Liver (tissue), 3 donors: Measurements from ENCODE around the gene AAK1.

ENCODE experiments used
- EGR1 ChIP-seq, 2 donors: IDR thresholded peaks; 2 replicates each; pipeline ENCODE4 v1.6.1; 2016 to 2018; ENCODE audit warnings: antibody characterized with exemption in 2 of 2, low read depth in 2 of 2
- FOXA1 ChIP-seq: IDR thresholded peaks from 2 replicates; pipeline ENCODE4 v1.6.1; 2016; ENCODE audit warnings: antibody characterized with exemption
- GABPA ChIP-seq, 2 donors: IDR thresholded peaks in 1 of 2; conservative IDR thresholded peaks in 1 of 2; 2 replicates each; pipeline ENCODE4 v1.6.1; 2016; ENCODE audit warnings: antibody characterized with exemption in 2 of 2, mild to moderate bottlenecking in 1 of 2, moderate library complexity in 1 of 2
- JUND ChIP-seq, 2 donors: IDR thresholded peaks; 2 replicates each; pipeline ENCODE4 v1.6.1; 2016; ENCODE audit warnings: antibody characterized with exemption in 2 of 2
- RAD21 ChIP-seq, 2 donors: IDR thresholded peaks; 2 replicates each; pipeline ENCODE4 v1.6.1; 2016; ENCODE audit warnings: antibody characterized with exemption in 2 of 2, mild to moderate bottlenecking in 2 of 2
- RXRA ChIP-seq, 2 donors: IDR thresholded peaks; 2 replicates each; pipeline ENCODE4 v1.6.1; 2017 to 2018; ENCODE audit warnings: antibody characterized with exemption in 2 of 2, mild to moderate bottlenecking in 1 of 2
- SP1 ChIP-seq: IDR thresholded peaks from 2 replicates; pipeline ENCODE4 v1.6.1; 2018; ENCODE audit warnings: antibody characterized with exemption, mild to moderate bottlenecking
- TAF1 ChIP-seq: conservative IDR thresholded peaks from 2 replicates; pipeline ENCODE4 v1.6.1; 2016; ENCODE audit warnings: antibody characterized with exemption, mild to moderate bottlenecking
- YY1 ChIP-seq: IDR thresholded peaks from 2 replicates; pipeline ENCODE4 v1.6.1; 2016; ENCODE audit warnings: antibody characterized with exemption, mild to moderate bottlenecking
- TF ChIP-seq, protein P1 (sequence below): fragments of 150-350 bp; IDR thresholded peaks from 2 replicates; pipeline ENCODE4 v1.5.1; 2017; ENCODE audit warnings: improper control_type of control experiment, low read depth, low read length; ENCODE audit not compliant: missing input control
- TF ChIP-seq, protein P2 (sequence below): IDR thresholded peaks from 2 replicates; pipeline ENCODE4 v1.6.1; 2016; ENCODE audit warnings: antibody characterized with exemption, mild to moderate bottlenecking
- TF ChIP-seq, protein P3 (sequence below): IDR thresholded peaks from 2 replicates; pipeline ENCODE4 v1.6.1; 2016; ENCODE audit warnings: antibody characterized with exemption
- TF ChIP-seq, protein P4 (sequence below): IDR thresholded peaks from 2 replicates; pipeline ENCODE4 v1.6.1; 2016; ENCODE audit warnings: antibody characterized with exemption
- donor health status: healthy.
- donor health status: healthy.

DNA sequence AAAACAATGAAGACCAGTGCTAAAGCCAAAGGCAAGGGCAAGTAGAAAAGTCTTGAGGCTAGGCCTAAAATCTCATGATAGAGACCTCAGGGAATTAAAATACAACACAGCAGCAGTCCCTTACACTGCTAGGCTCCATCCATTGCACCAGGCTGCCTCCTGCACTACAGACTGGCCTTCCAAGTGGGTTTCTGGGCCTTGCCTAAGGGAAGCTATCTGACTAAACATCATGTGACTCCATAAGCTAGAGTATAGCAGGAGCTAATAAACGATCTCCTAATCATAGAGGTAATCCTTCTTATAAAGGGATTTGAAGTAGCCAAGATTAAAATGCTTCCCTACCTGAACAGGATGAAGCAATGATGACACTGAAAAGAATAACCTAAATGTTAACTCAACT lies 128.7 kb downstream of the AAK1 start:
- TF ChIP-seq GABPA (IDR thresholded peaks at IDR 0.05 in 1 of 2, conservative IDR thresholded peaks at IDR 0.05 in 1 of 2) (no peak), JUND (IDR thresholded peaks at IDR 0.05) (no peak), SP1 (no peak), TAF1 (no peak), EGR1 (IDR thresholded peaks at IDR 0.05; ENCODE audit: low read depth in 2 of 2) (no peak), FOXA1 (no peak), YY1 (no peak), RAD21 (IDR thresholded peaks at IDR 0.05) (no peak), RXRA (IDR thresholded peaks at IDR 0.05) (no peak)
- TF ChIP-seq, protein P1, sequence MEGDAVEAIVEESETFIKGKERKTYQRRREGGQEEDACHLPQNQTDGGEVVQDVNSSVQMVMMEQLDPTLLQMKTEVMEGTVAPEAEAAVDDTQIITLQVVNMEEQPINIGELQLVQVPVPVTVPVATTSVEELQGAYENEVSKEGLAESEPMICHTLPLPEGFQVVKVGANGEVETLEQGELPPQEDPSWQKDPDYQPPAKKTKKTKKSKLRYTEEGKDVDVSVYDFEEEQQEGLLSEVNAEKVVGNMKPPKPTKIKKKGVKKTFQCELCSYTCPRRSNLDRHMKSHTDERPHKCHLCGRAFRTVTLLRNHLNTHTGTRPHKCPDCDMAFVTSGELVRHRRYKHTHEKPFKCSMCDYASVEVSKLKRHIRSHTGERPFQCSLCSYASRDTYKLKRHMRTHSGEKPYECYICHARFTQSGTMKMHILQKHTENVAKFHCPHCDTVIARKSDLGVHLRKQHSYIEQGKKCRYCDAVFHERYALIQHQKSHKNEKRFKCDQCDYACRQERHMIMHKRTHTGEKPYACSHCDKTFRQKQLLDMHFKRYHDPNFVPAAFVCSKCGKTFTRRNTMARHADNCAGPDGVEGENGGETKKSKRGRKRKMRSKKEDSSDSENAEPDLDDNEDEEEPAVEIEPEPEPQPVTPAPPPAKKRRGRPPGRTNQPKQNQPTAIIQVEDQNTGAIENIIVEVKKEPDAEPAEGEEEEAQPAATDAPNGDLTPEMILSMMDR: no peak
- TF ChIP-seq, protein P2, sequence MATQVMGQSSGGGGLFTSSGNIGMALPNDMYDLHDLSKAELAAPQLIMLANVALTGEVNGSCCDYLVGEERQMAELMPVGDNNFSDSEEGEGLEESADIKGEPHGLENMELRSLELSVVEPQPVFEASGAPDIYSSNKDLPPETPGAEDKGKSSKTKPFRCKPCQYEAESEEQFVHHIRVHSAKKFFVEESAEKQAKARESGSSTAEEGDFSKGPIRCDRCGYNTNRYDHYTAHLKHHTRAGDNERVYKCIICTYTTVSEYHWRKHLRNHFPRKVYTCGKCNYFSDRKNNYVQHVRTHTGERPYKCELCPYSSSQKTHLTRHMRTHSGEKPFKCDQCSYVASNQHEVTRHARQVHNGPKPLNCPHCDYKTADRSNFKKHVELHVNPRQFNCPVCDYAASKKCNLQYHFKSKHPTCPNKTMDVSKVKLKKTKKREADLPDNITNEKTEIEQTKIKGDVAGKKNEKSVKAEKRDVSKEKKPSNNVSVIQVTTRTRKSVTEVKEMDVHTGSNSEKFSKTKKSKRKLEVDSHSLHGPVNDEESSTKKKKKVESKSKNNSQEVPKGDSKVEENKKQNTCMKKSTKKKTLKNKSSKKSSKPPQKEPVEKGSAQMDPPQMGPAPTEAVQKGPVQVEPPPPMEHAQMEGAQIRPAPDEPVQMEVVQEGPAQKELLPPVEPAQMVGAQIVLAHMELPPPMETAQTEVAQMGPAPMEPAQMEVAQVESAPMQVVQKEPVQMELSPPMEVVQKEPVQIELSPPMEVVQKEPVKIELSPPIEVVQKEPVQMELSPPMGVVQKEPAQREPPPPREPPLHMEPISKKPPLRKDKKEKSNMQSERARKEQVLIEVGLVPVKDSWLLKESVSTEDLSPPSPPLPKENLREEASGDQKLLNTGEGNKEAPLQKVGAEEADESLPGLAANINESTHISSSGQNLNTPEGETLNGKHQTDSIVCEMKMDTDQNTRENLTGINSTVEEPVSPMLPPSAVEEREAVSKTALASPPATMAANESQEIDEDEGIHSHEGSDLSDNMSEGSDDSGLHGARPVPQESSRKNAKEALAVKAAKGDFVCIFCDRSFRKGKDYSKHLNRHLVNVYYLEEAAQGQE: no peak
- TF ChIP-seq, protein P3, sequence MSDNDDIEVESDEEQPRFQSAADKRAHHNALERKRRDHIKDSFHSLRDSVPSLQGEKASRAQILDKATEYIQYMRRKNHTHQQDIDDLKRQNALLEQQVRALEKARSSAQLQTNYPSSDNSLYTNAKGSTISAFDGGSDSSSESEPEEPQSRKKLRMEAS: no peak
- TF ChIP-seq, protein P4, sequence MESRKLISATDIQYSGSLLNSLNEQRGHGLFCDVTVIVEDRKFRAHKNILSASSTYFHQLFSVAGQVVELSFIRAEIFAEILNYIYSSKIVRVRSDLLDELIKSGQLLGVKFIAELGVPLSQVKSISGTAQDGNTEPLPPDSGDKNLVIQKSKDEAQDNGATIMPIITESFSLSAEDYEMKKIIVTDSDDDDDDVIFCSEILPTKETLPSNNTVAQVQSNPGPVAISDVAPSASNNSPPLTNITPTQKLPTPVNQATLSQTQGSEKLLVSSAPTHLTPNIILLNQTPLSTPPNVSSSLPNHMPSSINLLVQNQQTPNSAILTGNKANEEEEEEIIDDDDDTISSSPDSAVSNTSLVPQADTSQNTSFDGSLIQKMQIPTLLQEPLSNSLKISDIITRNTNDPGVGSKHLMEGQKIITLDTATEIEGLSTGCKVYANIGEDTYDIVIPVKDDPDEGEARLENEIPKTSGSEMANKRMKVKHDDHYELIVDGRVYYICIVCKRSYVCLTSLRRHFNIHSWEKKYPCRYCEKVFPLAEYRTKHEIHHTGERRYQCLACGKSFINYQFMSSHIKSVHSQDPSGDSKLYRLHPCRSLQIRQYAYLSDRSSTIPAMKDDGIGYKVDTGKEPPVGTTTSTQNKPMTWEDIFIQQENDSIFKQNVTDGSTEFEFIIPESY: no peak
